HEK293 (cell line): ENCODE measurements around the gene BLVRA.

Experiments used
- BCL11B ChIP-seq: fragments of 450-650 bp; formaldehyde crosslinking; IDR thresholded peaks from 2 replicates; pipeline ENCODE4 v1.5.1; 2016; ENCODE audit warnings: low read depth, missing biosample characterization, missing genetic modification characterization
- EGR2 ChIP-seq: fragments of 450-650 bp; formaldehyde crosslinking; IDR thresholded peaks from 2 replicates; pipeline ENCODE4 v1.5.1; 2016; ENCODE audit warnings: low read depth, missing biosample characterization, missing genetic modification characterization
- GFI1B ChIP-seq: fragments of 450-650 bp; formaldehyde crosslinking; IDR thresholded peaks from 2 replicates; pipeline ENCODE4 v1.5.1; 2016; ENCODE audit warnings: missing biosample characterization, missing genetic modification characterization
- GLI2 ChIP-seq: fragments of 450-650 bp; formaldehyde crosslinking; IDR thresholded peaks from 2 replicates; pipeline ENCODE4; 2017; ENCODE audit warnings: missing biosample characterization, missing genetic modification characterization, low read depth, borderline replicate concordance
- GLI4 ChIP-seq: fragments of 450-650 bp; formaldehyde crosslinking; IDR thresholded peaks from 2 replicates; pipeline ENCODE4 v1.5.1; 2016; ENCODE audit warnings: missing biosample characterization, missing genetic modification characterization
- KLF16 ChIP-seq: fragments of 450-650 bp; formaldehyde crosslinking; IDR thresholded peaks from 2 replicates; pipeline ENCODE4 v1.5.1; 2017; ENCODE audit warnings: missing biosample characterization, missing genetic modification characterization
- KLF17 ChIP-seq: fragments of 450-650 bp; formaldehyde crosslinking; IDR thresholded peaks from 2 replicates; pipeline ENCODE4 v1.5.1; 2016; ENCODE audit warnings: missing biosample characterization, missing genetic modification characterization
- SALL2 ChIP-seq: fragments of 450-650 bp; formaldehyde crosslinking; IDR thresholded peaks from 2 replicates; pipeline ENCODE4 v1.5.0; 2017; ENCODE audit warnings: missing biosample characterization, mild to moderate bottlenecking, missing genetic modification characterization, borderline replicate concordance
- SP3 ChIP-seq: fragments of 450-650 bp; formaldehyde crosslinking; IDR thresholded peaks from 2 replicates; pipeline ENCODE4 v1.5.1; 2016; ENCODE audit warnings: missing biosample characterization, missing genetic modification characterization
- ZBTB17 ChIP-seq: fragments of 450-650 bp; formaldehyde crosslinking; IDR thresholded peaks from 2 replicates; pipeline ENCODE4 v1.5.1; 2016; ENCODE audit warnings: missing biosample characterization, missing genetic modification characterization
- ZBTB44 ChIP-seq: fragments of 450-650 bp; IDR thresholded peaks from 2 replicates; pipeline ENCODE4 v1.5.1; 2018; ENCODE audit warnings: missing biosample characterization, mild to moderate bottlenecking, missing genetic modification characterization
- ZFP3 ChIP-seq: fragments of 450-650 bp; formaldehyde crosslinking; IDR thresholded peaks from 2 replicates; pipeline ENCODE4 v1.5.1; 2016; ENCODE audit warnings: low read depth, missing biosample characterization, missing genetic modification characterization
- ZNF184 ChIP-seq: fragments of 450-650 bp; IDR thresholded peaks from 2 replicates; pipeline ENCODE4 v1.5.1; 2018; ENCODE audit warnings: missing biosample characterization, mild to moderate bottlenecking, missing genetic modification characterization
- ZNF202 ChIP-seq: fragments of 450-650 bp; formaldehyde crosslinking; IDR thresholded peaks from 2 replicates; pipeline ENCODE4 v1.5.1; 2016; ENCODE audit warnings: missing biosample characterization, missing genetic modification characterization, borderline replicate concordance
- ZNF248 ChIP-seq: fragments of 450-650 bp; formaldehyde crosslinking; IDR thresholded peaks from 2 replicates; pipeline ENCODE4 v1.5.1; 2017; ENCODE audit warnings: missing biosample characterization, missing genetic modification characterization
- ZNF37A ChIP-seq: fragments of 450-650 bp; IDR thresholded peaks from 2 replicates; pipeline ENCODE4 v1.5.1; 2018; ENCODE audit warnings: missing biosample characterization, missing genetic modification characterization
- ZNF404 ChIP-seq: fragments of 450-650 bp; formaldehyde crosslinking; IDR thresholded peaks from 2 replicates; pipeline ENCODE4 v1.5.1; 2017; ENCODE audit warnings: missing biosample characterization, missing genetic modification characterization
- ZNF433 ChIP-seq: fragments of 450-650 bp; formaldehyde crosslinking; IDR thresholded peaks from 2 replicates; pipeline ENCODE4 v1.5.1; 2016; ENCODE audit warnings: missing biosample characterization, missing genetic modification characterization, low read depth
- ZNF530 ChIP-seq: fragments of 450-650 bp; formaldehyde crosslinking; IDR thresholded peaks from 2 replicates; pipeline ENCODE4 v1.5.1; 2016; ENCODE audit warnings: low read depth, missing biosample characterization, missing genetic modification characterization
- ZNF548 ChIP-seq: fragments of 450-650 bp; formaldehyde crosslinking; IDR thresholded peaks from 2 replicates; pipeline ENCODE4 v1.5.1; 2016; ENCODE audit warnings: missing biosample characterization, missing genetic modification characterization
- ZNF555 ChIP-seq: fragments of 450-650 bp; formaldehyde crosslinking; conservative IDR thresholded peaks from 2 replicates; pipeline ENCODE4 v1.5.1; 2017; ENCODE audit warnings: missing biosample characterization, mild to moderate bottlenecking, missing genetic modification characterization, inconsistent platforms
- ZNF580 ChIP-seq: fragments of 450-650 bp; formaldehyde crosslinking; IDR thresholded peaks from 2 replicates; pipeline ENCODE4 v1.5.1; 2016; ENCODE audit warnings: missing biosample characterization, missing genetic modification characterization
- ZNF677 ChIP-seq: fragments of 450-650 bp; IDR thresholded peaks from 2 replicates; pipeline ENCODE4 v1.5.0; 2018; ENCODE audit warnings: missing biosample characterization, mild to moderate bottlenecking, missing genetic modification characterization, moderate library complexity
- ZNF704 ChIP-seq: fragments of 450-650 bp; formaldehyde crosslinking; IDR thresholded peaks from 2 replicates; pipeline ENCODE4 v1.5.1; 2016; ENCODE audit warnings: missing biosample characterization, missing genetic modification characterization
- ZNF777 ChIP-seq: fragments of 450-650 bp; formaldehyde crosslinking; IDR thresholded peaks from 2 replicates; pipeline ENCODE4 v1.5.1; 2017; ENCODE audit warnings: missing biosample characterization, missing genetic modification characterization, borderline replicate concordance
- ZNF791 ChIP-seq: fragments of 450-650 bp; formaldehyde crosslinking; IDR thresholded peaks from 2 replicates; pipeline ENCODE4 v1.5.1; 2016; ENCODE audit warnings: missing biosample characterization, missing genetic modification characterization
- ZNF792 ChIP-seq: fragments of 450-650 bp; formaldehyde crosslinking; IDR thresholded peaks from 2 replicates; pipeline ENCODE4 v1.5.1; 2016; ENCODE audit warnings: missing biosample characterization, missing genetic modification characterization
- TF ChIP-seq, protein P1 (sequence below): fragments of 450-650 bp; formaldehyde crosslinking; IDR thresholded peaks from 2 replicates; pipeline ENCODE4 v1.5.1; 2017; ENCODE audit warnings: missing biosample characterization, missing genetic modification characterization
- TF ChIP-seq, protein P2 (sequence below): fragments of 450-650 bp; formaldehyde crosslinking; IDR thresholded peaks from 2 replicates; pipeline ENCODE4 v1.5.1; 2016; ENCODE audit warnings: missing biosample characterization, missing genetic modification characterization, borderline replicate concordance

The BLVRA gene

GRCh38 chr7:43729214-43729923 is 29.1 kb upstream of the BLVRA start, which contains the start of gene COA1 (continued):
- TF ChIP-seq ZFP3 (tag by site-specific recombination) (no peak), ZNF202 (tag by site-specific recombination) (no peak), ZNF37A (tag by site-specific recombination) (no peak), ZNF404 (no peak), ZNF184 (tag by site-specific recombination) (no peak), ZNF548 (tag by site-specific recombination) (no peak), GFI1B (tag by site-specific recombination) (no peak), ZNF704 (tag by site-specific recombination) (no peak), KLF16 (tag by site-specific recombination) (0 out of 2 replicates have a peak, but pooled peaks have one; percentile 43), BCL11B (tag by site-specific recombination) (no peak), SALL2 (tag by site-specific recombination) (no peak), ZNF433 (tag by site-specific recombination) (no peak), GLI4 (tag by site-specific recombination) (no peak), ZBTB44 (tag by site-specific recombination) (peak; percentile 32; the same call in 1 of the 2 replicates), KLF17 (tag by site-specific recombination) (peak; percentile 78), ZNF777 (no peak), SP3 (tag by site-specific recombination) (peak; percentile 54), ZNF248 (tag by site-specific recombination) (no peak), ZNF792 (tag by site-specific recombination) (no peak), ZNF677 (tag by site-specific recombination) (no peak), EGR2 (tag by site-specific recombination) (no peak), ZNF791 (tag by site-specific recombination) (no peak), ZBTB17 (tag by site-specific recombination) (peak; percentile 75; the same call in 1 of the 2 replicates), ZNF555 (tag by site-specific recombination) (no peak), ZNF580 (tag by site-specific recombination) (peak; percentile 88; the same call in 1 of the 2 replicates), ZNF530 (no peak), GLI2 (tag by site-specific recombination) (no peak)
- TF ChIP-seq, protein P1, sequence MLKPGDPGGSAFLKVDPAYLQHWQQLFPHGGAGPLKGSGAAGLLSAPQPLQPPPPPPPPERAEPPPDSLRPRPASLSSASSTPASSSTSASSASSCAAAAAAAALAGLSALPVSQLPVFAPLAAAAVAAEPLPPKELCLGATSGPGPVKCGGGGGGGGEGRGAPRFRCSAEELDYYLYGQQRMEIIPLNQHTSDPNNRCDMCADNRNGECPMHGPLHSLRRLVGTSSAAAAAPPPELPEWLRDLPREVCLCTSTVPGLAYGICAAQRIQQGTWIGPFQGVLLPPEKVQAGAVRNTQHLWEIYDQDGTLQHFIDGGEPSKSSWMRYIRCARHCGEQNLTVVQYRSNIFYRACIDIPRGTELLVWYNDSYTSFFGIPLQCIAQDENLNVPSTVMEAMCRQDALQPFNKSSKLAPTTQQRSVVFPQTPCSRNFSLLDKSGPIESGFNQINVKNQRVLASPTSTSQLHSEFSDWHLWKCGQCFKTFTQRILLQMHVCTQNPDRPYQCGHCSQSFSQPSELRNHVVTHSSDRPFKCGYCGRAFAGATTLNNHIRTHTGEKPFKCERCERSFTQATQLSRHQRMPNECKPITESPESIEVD (tag by site-specific recombination), result no peak
- TF ChIP-seq, protein P2, sequence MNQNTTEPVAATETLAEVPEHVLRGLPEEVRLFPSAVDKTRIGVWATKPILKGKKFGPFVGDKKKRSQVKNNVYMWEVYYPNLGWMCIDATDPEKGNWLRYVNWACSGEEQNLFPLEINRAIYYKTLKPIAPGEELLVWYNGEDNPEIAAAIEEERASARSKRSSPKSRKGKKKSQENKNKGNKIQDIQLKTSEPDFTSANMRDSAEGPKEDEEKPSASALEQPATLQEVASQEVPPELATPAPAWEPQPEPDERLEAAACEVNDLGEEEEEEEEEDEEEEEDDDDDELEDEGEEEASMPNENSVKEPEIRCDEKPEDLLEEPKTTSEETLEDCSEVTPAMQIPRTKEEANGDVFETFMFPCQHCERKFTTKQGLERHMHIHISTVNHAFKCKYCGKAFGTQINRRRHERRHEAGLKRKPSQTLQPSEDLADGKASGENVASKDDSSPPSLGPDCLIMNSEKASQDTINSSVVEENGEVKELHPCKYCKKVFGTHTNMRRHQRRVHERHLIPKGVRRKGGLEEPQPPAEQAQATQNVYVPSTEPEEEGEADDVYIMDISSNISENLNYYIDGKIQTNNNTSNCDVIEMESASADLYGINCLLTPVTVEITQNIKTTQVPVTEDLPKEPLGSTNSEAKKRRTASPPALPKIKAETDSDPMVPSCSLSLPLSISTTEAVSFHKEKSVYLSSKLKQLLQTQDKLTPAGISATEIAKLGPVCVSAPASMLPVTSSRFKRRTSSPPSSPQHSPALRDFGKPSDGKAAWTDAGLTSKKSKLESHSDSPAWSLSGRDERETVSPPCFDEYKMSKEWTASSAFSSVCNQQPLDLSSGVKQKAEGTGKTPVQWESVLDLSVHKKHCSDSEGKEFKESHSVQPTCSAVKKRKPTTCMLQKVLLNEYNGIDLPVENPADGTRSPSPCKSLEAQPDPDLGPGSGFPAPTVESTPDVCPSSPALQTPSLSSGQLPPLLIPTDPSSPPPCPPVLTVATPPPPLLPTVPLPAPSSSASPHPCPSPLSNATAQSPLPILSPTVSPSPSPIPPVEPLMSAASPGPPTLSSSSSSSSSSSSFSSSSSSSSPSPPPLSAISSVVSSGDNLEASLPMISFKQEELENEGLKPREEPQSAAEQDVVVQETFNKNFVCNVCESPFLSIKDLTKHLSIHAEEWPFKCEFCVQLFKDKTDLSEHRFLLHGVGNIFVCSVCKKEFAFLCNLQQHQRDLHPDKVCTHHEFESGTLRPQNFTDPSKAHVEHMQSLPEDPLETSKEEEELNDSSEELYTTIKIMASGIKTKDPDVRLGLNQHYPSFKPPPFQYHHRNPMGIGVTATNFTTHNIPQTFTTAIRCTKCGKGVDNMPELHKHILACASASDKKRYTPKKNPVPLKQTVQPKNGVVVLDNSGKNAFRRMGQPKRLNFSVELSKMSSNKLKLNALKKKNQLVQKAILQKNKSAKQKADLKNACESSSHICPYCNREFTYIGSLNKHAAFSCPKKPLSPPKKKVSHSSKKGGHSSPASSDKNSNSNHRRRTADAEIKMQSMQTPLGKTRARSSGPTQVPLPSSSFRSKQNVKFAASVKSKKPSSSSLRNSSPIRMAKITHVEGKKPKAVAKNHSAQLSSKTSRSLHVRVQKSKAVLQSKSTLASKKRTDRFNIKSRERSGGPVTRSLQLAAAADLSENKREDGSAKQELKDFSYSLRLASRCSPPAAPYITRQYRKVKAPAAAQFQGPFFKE (tag by site-specific recombination), result no peak
